ENCODE results near the gene MSX2. TPM values are rescaled to one million over a fixed set of nuclear protein-coding genes. Genes with fewer than 3 reads are reported as not detected.

The MSX2 gene
- total RNA-seq, 1 experiment from 2014 or later = not detected

GRCh38 chr5:174719793-174720611 is 4.4 kb upstream of the MSX2 start:
- no peaks in the 10 kb centered on the region for H3K9me3 ChIP-seq (ENCODE audit: low read depth, low read length, poor library complexity, severe bottlenecking)
- no peak overlapping the region for H3K27ac ChIP-seq (ENCODE audit: low read depth, low read length, poor library complexity, severe bottlenecking)
- intact Hi-C loops (cut with micrococcal nuclease; ENCODE audit: unreplicated experiment) = no loop called here
- H3K4me3 ChIP-seq (ENCODE audit: low read depth, low read length, poor library complexity, severe bottlenecking) = no peak overlapping the region
- CTCF ChIA-PET = interaction anchor here (1.1 kb wide), 1 partner anchor 300 kb away, joined by 3 read pairs; no protein-coding TSS in a partner anchor
- POLR2A ChIA-PET (ENCODE audit: low non-redundant PET) = no interaction called here
- no peaks in the 10 kb centered on the region for H3K4me1 ChIP-seq (ENCODE audit: insufficient read depth, low read length, poor library complexity, severe bottlenecking)
- DNase-seq (ENCODE audit: low spot score) = no peak
- TF ChIP-seq EZH2 (IDR thresholded peaks at IDR 0.05; ENCODE audit: borderline replicate concordance, low read depth, low read length, poor library complexity, severe bottlenecking) = no peak
- no peak for TF ChIP-seq CTCF (conservative IDR thresholded peaks at IDR 0.05; ENCODE audit: low read depth, low read length)
- no peaks in the 10 kb centered on the region for H3K36me3 ChIP-seq (ENCODE audit: insufficient read depth, low read length, poor library complexity, severe bottlenecking)
- peaks cover 86% of the 10 kb centered on the region for H3K27me3 ChIP-seq (replicated peaks; ENCODE audit: insufficient read depth, low read depth, low read length, poor library complexity)
- BruUV-seq (replicated peaks) = no TSS peak

- CTCF ChIA-PET = interaction anchor here (1.1 kb wide), 1 partner anchor 301 kb away, joined by 3 read pairs; no protein-coding TSS in a partner anchor
- POLR2A ChIA-PET (ENCODE audit: low non-redundant PET) = no interaction called here
- Histone ChIP-seq H3K4me1 (ENCODE audit: insufficient read depth, low read length, poor library complexity, severe bottlenecking) (no peaks in the 10 kb centered on the region), H3K27ac (ENCODE audit: low read depth, low read length, poor library complexity, severe bottlenecking) (no peak overlapping the region), H3K9me3 (ENCODE audit: low read depth, low read length, poor library complexity, severe bottlenecking) (no peaks in the 10 kb centered on the region), H3K27me3 (replicated peaks; ENCODE audit: insufficient read depth, low read depth, low read length, poor library complexity) (peaks cover 89% of the 10 kb centered on the region), H3K36me3 (ENCODE audit: insufficient read depth, low read length, poor library complexity, severe bottlenecking) (no peaks in the 10 kb centered on the region), H3K4me3 (ENCODE audit: low read depth, low read length, poor library complexity, severe bottlenecking) (no peak overlapping the region)
- no TSS peak for BruUV-seq (replicated peaks)
- intact Hi-C loops (cut with micrococcal nuclease; ENCODE audit: unreplicated experiment) = no loop called here
- no peak for DNase-seq (ENCODE audit: low spot score)
- TF ChIP-seq EZH2 (IDR thresholded peaks at IDR 0.05; ENCODE audit: borderline replicate concordance, low read depth, low read length, poor library complexity, severe bottlenecking) (peak; percentile 64), CTCF (conservative IDR thresholded peaks at IDR 0.05; ENCODE audit: low read depth, low read length) (no peak)
Measured at GRCh38 chr5:174720612-174721529, 3.5 kb upstream of the MSX2 start.

GRCh38 chr5:174721530-174722432 is 2.6 kb upstream of the MSX2 start:
- ChIA-PET POLR2A (ENCODE audit: low non-redundant PET) (no interaction called here), CTCF (no interaction called here)
- DNase-seq (ENCODE audit: low spot score) = no peak
- TF ChIP-seq CTCF (conservative IDR thresholded peaks at IDR 0.05; ENCODE audit: low read depth, low read length) (no peak), EZH2 (IDR thresholded peaks at IDR 0.05; ENCODE audit: borderline replicate concordance, low read depth, low read length, poor library complexity, severe bottlenecking) (peak; percentile 73)
- H3K27me3 ChIP-seq (replicated peaks; ENCODE audit: insufficient read depth, low read depth, low read length, poor library complexity) = peaks cover 93% of the 10 kb centered on the region
- H3K9me3 ChIP-seq (ENCODE audit: low read depth, low read length, poor library complexity, severe bottlenecking) = no peaks in the 10 kb centered on the region
- H3K36me3 ChIP-seq (ENCODE audit: insufficient read depth, low read length, poor library complexity, severe bottlenecking) = no peaks in the 10 kb centered on the region
- BruUV-seq (replicated peaks) = no TSS peak
- intact Hi-C loops (cut with micrococcal nuclease; ENCODE audit: unreplicated experiment) = no loop called here
- H3K4me1 ChIP-seq (ENCODE audit: insufficient read depth, low read length, poor library complexity, severe bottlenecking) = no peaks in the 10 kb centered on the region
- no peak overlapping the region for H3K27ac ChIP-seq (ENCODE audit: low read depth, low read length, poor library complexity, severe bottlenecking)
- H3K4me3 ChIP-seq (ENCODE audit: low read depth, low read length, poor library complexity, severe bottlenecking) = no peak overlapping the region

All from A673 (cell line).